Cardiac muscle cell (in vitro differentiated cells and primary cell): ENCODE measurements around the gene RBPJL. TPM values are rescaled to one million over a fixed set of nuclear protein-coding genes. Genes with fewer than 3 reads are reported as not detected.
A peak's percentile ranks its signal among the peaks of the same experiment; 100 is the strongest.

Source experiments
- DNase-seq, 2 donors: peaks; one replicate each; pipeline versions ENCODE4 v3.0.0 to v3.0.0-alpha.2; 2010 to 2017; ENCODE audit warnings: low read depth in 1 of 2, low spot score in 1 of 2
- H3K27ac ChIP-seq: fragments of 200-600 bp; sonication (generic); 2 replicates; pipeline ENCODE4 v1.5.1; 2016
- H3K27me3 ChIP-seq: fragments of 200-600 bp; sonication (generic); 2 replicates; pipeline ENCODE4 v1.6.0; 2016; ENCODE audit warnings: control low read depth
- H3K36me3 ChIP-seq: fragments of 200-600 bp; sonication (generic); 2 replicates; pipeline ENCODE4 v1.5.1; 2016; ENCODE audit warnings: control low read depth
- H3K4me1 ChIP-seq: fragments of 200-600 bp; sonication (generic); 2 replicates; pipeline ENCODE4 v1.8.1; 2017; ENCODE audit warnings: low read depth, mild to moderate bottlenecking, mixed run types
- H3K4me3 ChIP-seq: fragments of 200-600 bp; sonication (generic); 2 replicates; pipeline ENCODE4 v1.5.1; 2016; ENCODE audit warnings: mild to moderate bottlenecking
- H3K9me3 ChIP-seq: fragments of 200-600 bp; sonication (generic); 2 replicates; pipeline ENCODE4 v1.5.1; 2017; ENCODE audit warnings: low read depth, mild to moderate bottlenecking, control low read depth
- polyA plus RNA-seq: library from polyadenylated mRNA; unstranded; fragments of >200 nt; fragmentation: Nextera tagmentation; extraction: Ambion mirVana; gene quantifications from 2 replicates; pipeline ENCODE4 v1.2.1, GENCODE V29; 2016
- total RNA-seq: library from RNA; depleted of rRNA; stranded (reverse); fragments of >200 nt; gene quantifications from 2 replicates; pipeline ENCODE4 v1.2.3, GENCODE V29; 2016
- TF ChIP-seq, protein P1 (sequence below): IDR thresholded peaks from 2 replicates; pipeline ENCODE4 v1.5.1; 2012; ENCODE audit warnings: low read depth, mild to moderate bottlenecking, low read length

Gene RBPJL
- total and polyA plus RNA-seq, 2 experiments from 2014 or later: not detected

DNA sequence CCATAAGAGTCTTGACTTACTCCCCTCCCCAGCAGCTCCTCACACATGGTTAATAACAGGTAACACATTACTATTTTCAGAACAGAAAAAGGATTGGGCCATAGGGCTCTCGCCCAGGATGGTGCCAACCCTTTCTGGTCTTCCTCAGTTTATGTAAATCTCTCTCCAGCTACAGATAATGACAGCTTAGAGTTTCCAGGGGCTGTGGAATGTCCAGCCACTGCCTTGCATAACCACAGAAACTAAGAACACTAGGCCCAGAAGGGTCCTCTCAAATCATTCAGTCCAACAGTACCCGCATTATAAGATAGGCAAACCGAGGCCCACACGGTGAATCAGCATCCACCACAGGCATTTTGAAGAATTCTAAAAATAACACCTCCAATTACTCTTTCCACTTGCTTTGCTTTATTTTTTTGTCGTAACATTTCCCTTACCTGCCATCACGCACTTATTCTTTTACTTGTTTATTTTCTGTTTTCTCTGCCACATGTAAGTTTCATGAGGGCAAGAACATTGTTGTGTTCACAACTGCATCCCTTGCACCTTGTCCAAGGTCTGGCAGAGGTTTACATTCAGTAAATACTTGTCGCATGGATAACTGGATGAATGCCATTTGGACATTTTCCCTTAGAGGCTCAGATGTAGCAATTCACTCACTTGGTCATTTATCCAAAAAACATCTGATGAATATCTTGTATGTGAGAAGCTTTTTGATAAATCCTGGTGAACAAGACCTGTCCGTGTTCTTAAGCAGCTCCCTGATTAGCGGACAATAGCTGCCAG, 48.0 kb downstream of the RBPJL start:
- Histone ChIP-seq H3K4me3 (no peak overlapping the region), H3K36me3 (no peaks in the 10 kb centered on the region), H3K27me3 (no peaks in the 10 kb centered on the region), H3K9me3 (no peaks in the 10 kb centered on the region), H3K27ac (no peak overlapping the region), H3K4me1 (peaks cover 20% of the 10 kb centered on the region)
- TF ChIP-seq, protein P1, sequence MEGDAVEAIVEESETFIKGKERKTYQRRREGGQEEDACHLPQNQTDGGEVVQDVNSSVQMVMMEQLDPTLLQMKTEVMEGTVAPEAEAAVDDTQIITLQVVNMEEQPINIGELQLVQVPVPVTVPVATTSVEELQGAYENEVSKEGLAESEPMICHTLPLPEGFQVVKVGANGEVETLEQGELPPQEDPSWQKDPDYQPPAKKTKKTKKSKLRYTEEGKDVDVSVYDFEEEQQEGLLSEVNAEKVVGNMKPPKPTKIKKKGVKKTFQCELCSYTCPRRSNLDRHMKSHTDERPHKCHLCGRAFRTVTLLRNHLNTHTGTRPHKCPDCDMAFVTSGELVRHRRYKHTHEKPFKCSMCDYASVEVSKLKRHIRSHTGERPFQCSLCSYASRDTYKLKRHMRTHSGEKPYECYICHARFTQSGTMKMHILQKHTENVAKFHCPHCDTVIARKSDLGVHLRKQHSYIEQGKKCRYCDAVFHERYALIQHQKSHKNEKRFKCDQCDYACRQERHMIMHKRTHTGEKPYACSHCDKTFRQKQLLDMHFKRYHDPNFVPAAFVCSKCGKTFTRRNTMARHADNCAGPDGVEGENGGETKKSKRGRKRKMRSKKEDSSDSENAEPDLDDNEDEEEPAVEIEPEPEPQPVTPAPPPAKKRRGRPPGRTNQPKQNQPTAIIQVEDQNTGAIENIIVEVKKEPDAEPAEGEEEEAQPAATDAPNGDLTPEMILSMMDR: no peak
- peak in 1 of 2 donors; percentile 78 for DNase-seq

DNA sequence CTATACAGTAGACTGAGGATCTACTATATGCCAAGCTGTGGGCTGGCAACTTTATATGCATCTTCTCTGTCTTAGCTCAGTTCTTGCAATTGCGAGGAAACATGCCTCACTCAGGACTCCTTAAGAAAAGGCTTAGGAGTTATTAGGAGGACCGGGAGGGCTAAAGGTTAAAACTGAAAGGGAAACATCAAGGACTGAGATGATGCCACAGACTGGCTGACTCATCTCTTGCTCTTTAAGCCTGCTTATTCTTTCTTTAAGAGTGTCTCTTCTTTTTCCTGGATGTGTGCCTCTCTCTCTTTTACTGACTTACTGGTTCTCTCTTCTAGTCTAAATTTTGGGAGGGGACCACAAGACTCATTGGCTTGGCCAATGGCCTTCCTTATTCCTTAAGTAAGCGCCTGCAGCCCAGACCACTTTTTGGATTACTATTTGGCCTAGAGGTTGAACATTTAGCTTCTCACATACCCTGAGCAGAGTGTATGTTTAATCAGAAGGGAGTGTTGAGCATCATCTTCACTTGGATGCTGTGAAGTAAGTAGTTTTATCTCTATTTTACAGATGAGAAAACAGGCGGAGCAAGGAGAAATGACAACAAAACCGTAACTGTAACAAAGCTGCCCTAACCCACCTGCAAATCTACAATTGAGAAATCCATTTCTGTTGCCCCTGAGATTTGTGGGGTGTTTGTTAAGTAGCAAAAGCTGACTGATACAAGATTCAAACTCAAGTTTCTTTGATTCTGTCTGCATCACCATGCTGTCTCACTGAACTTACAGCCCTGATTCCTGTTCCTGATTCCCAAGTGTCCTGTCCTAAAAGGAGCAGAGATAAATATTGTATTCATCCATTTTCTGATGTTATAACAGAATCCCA, 48.8 kb downstream of the RBPJL start:
- DNase-seq: peak in 1 of 2 donors; percentile 70
- Histone ChIP-seq H3K9me3 (no peaks in the 10 kb centered on the region), H3K4me1 (peaks cover 20% of the 10 kb centered on the region), H3K27ac (no peak overlapping the region), H3K36me3 (no peaks in the 10 kb centered on the region), H3K4me3 (no peak overlapping the region), H3K27me3 (no peaks in the 10 kb centered on the region)
- TF ChIP-seq, protein P1: no peak

DNA sequence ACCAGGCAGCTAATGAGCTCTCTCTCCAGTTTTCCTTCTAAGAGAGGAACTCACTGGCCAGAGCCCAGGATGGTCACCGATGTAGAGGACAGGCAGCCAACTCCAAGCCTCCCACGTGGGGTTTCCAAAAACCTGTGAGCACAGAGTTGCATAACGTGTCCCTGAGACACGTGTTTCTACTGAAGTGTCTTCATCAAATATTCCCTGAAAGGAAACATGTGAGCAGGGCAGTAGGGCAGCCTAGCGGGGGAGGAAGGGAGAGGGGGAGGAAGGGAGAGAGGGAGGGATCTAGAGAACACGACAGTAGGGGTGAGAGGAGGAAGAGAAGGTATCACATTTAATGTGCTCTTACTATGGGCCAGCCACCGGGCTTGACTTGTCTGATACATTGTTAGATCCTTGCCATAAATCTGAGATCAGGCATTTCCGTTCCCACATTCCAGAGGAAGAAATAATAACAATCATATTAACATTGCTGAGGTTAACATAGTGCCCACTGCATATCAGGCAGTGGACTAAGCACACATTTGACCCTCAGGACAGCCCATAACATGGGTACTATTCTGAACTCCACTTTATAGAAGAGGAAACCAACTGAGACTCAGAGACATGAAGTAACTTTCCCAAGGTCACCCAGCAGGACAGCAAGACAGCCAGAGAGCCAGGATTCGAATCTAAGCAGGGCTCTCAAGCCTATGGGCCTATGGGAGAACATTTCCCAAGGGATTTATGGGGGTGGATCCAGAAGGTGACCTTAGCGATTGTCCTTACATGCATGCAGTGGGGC, 51.8 kb downstream of the RBPJL start:
- no peaks in the 10 kb centered on the region for H3K36me3 ChIP-seq
- peaks cover 20% of the 10 kb centered on the region for H3K4me1 ChIP-seq
- H3K4me3 ChIP-seq: no peak overlapping the region
- H3K27ac ChIP-seq: peak overlapping the region; percentile 87
- TF ChIP-seq, protein P1: no peak
- H3K9me3 ChIP-seq: no peaks in the 10 kb centered on the region
- H3K27me3 ChIP-seq: no peaks in the 10 kb centered on the region
- DNase-seq: peak in 1 of 2 donors; percentile 93

DNA sequence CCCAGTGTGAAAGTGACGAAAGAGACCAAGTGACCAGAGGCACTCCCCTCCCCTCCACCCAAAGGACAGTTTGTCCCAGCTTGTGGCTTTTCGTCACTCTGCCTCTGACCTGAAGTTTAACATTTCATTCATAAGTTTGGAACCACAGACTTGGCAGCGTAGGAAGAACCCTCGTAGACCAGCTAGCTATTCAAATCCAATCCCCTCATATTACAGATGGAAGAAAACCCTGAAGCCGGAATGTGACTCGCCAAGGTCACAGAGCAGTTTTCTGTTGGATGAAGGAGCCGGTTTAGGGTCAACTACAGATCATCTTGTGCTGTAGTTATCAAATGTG, 52.4 kb downstream of the RBPJL start:
- peak in 1 of 2 donors; percentile 82 for DNase-seq
- Histone ChIP-seq H3K9me3 (no peaks in the 10 kb centered on the region), H3K27me3 (no peaks in the 10 kb centered on the region), H3K4me3 (no peak overlapping the region), H3K36me3 (no peaks in the 10 kb centered on the region), H3K4me1 (peaks cover 20% of the 10 kb centered on the region), H3K27ac (peak overlapping the region; percentile 87)
- TF ChIP-seq, protein P1: no peak

DNA sequence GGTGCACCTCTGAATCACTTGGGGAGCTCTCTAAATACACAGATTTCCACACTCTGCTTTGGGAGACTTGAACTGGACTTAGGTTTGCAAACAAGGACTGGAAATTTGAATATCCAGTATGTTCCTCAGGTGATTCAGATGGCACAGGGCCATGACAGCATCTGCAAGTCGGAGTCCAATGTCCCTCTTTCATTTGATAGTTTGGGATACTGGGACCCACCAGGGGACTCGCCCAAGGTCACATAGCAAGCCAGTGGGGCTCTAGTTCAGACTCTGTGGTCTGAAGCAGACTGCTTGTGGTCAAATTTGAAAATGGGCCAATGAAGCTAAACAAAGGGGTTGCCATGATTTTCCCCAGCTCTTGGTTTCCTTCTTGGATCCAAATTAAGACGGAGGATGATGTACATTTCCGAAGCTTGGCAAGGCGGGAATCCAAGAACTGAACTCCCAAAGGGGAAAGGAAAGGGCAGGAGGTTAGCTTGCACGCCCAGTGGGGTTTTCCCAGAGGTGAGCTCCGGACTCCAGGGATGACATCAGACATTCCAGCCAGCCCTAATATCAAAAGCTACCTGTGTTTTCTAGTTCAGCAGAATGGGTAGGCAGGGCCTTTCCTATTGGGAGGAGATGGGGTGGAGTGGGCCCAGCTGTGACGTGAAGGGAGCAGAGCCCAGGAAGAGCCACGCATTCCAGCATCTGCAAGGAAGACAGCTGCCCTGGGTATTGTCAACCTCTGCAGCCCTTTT, 52.9 kb downstream of the RBPJL start:
- H3K4me1 ChIP-seq: peaks cover 20% of the 10 kb centered on the region
- H3K27me3 ChIP-seq: no peaks in the 10 kb centered on the region
- no peak overlapping the region for H3K4me3 ChIP-seq
- H3K9me3 ChIP-seq: no peaks in the 10 kb centered on the region
- H3K36me3 ChIP-seq: no peaks in the 10 kb centered on the region
- H3K27ac ChIP-seq: peak overlapping the region; percentile 87
- DNase-seq: peak in 1 of 2 donors; percentile 89
- TF ChIP-seq, protein P1: no peak
